BLaER1 (cell line): ENCODE data around the gene IL10RB.

ENCODE experiments used
- H3K27ac ChIP-seq: shearing (Covaris generic); formaldehyde crosslinking; 2 replicates; pipeline ENCODE4 v1.8.1; 2022
- H3K27me3 ChIP-seq: shearing (Covaris generic); formaldehyde crosslinking; 2 replicates; pipeline ENCODE4 v1.8.1; 2022
- H3K36me3 ChIP-seq: shearing (Covaris generic); formaldehyde crosslinking; 2 replicates; pipeline ENCODE4 v1.8.1; 2022
- H3K4me1 ChIP-seq: shearing (Covaris generic); formaldehyde crosslinking; 2 replicates; pipeline ENCODE4 v1.8.1; 2022
- H3K4me2 ChIP-seq: shearing (Covaris generic); formaldehyde crosslinking; 2 replicates; pipeline ENCODE4 v1.8.1; 2022
- H3K4me3 ChIP-seq: shearing (Covaris generic); formaldehyde crosslinking; 2 replicates; pipeline ENCODE4 v1.8.1; 2022
- H3K9ac ChIP-seq: shearing (Covaris generic); formaldehyde crosslinking; 2 replicates; pipeline ENCODE4 v1.8.1; 2022
- H3K9me3 ChIP-seq: shearing (Covaris generic); formaldehyde crosslinking; 2 replicates; pipeline ENCODE4 v1.8.1; 2022
- H4K20me1 ChIP-seq: shearing (Covaris generic); formaldehyde crosslinking; 2 replicates; pipeline ENCODE4 v1.8.1; 2022
- Cebpa-rat ChIP-seq: shearing (Covaris generic); IDR thresholded peaks from 2 replicates; pipeline ENCODE4 v1.8.1; 2022

IL10RB gene

DNA sequence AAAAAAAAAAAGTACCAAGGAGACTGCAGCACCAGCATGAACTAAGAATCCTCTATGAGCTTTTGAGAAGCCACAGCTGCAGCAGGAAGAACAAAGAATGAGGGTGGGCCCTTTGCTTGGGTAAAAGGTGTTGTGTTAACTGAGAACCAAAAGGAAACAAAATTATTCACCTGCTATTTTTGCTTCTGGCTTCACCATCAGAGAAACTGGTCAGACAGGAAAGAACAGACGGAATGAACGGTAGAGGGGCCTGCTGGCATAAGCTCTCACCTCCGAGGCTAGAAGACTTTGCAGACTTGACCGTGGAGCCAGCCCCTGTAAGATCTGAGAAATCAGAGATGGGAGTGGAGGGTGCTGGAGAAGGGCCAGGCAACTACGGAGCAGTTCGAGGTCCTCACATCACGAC, 27.6 kb downstream of the IL10RB start:
- Histone ChIP-seq H3K4me1 (peaks cover 78% of the 10 kb centered on the region), H3K27ac (0 out of 2 replicates have a peak overlapping the region, but pooled peaks have one; percentile 55), H3K4me2 (no peak overlapping the region), H3K27me3 (no peaks in the 10 kb centered on the region), H3K9ac (no peak overlapping the region), H4K20me1 (no peaks in the 10 kb centered on the region), H3K9me3 (no peaks in the 10 kb centered on the region), H3K36me3 (peaks cover 53% of the 10 kb centered on the region), H3K4me3 (no peak overlapping the region)
- no peak for TF ChIP-seq Cebpa-rat

GRCh38 chr21:33296156-33296555, 30.0 kb downstream of the IL10RB start:
- H3K4me1 ChIP-seq, result peaks cover 88% of the 10 kb centered on the region
- H3K4me3 ChIP-seq, result no peak overlapping the region
- no peaks in the 10 kb centered on the region for H3K27me3 ChIP-seq
- no peak for TF ChIP-seq Cebpa-rat
- H3K9ac ChIP-seq, result peak overlapping the region; percentile 33
- H3K4me2 ChIP-seq, result peak overlapping the region; percentile 63
- no peaks in the 10 kb centered on the region for H4K20me1 ChIP-seq
- H3K27ac ChIP-seq, result peak overlapping the region; percentile 82
- H3K36me3 ChIP-seq, result peaks cover 43% of the 10 kb centered on the region
- H3K9me3 ChIP-seq, result no peaks in the 10 kb centered on the region

DNA sequence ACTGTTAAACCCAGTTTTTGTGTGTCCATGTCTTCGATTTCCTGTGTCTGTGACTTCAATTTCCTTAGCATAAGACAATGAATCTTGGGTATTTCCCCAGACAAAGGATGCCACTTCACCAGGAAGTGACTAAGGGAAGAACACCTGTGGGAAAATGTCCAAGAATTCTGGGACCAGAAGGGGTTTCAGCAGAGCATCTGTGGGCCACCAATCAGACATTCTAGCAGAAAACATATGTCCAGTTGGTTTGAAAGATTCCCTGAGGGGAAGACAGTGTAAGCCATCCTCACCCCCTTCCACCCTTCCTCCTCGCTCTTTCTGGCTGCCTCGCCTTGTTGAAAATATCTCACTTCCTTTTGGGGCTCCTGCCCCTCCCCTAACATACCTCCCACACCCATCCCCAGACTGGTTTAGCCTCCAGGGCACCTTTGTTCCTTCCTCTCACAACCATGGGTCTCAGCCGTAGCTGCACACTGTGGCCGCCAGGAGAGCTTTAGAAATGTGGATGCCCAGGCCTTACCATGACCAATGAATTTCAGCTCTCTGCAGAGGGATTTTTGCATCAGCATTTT, 33.1 kb downstream of the IL10RB start:
- Histone ChIP-seq H3K36me3 (peaks cover 13% of the 10 kb centered on the region), H4K20me1 (no peaks in the 10 kb centered on the region), H3K9ac (peak overlapping the region; percentile 12; the same call in 1 of the 2 replicates), H3K27me3 (no peaks in the 10 kb centered on the region), H3K4me3 (no peak overlapping the region), H3K4me2 (peak overlapping the region; percentile 70), H3K4me1 (peaks cover 100% of the 10 kb centered on the region), H3K9me3 (no peaks in the 10 kb centered on the region), H3K27ac (peak overlapping the region; percentile 88)
- TF ChIP-seq Cebpa-rat, result no peak

- no peak for TF ChIP-seq Cebpa-rat
- no peaks in the 10 kb centered on the region for H3K9me3 ChIP-seq
- H3K27me3 ChIP-seq, result no peaks in the 10 kb centered on the region
- peak overlapping the region; percentile 70 for H3K4me2 ChIP-seq
- H3K36me3 ChIP-seq, result peaks cover 6% of the 10 kb centered on the region; the same call in 1 of the 2 replicates
- no peaks in the 10 kb centered on the region for H4K20me1 ChIP-seq
- H3K4me1 ChIP-seq, result peaks cover 100% of the 10 kb centered on the region
- no peak overlapping the region for H3K4me3 ChIP-seq
- H3K9ac ChIP-seq, result peak overlapping the region; percentile 69
- H3K27ac ChIP-seq, result peak overlapping the region; percentile 88
Measured at GRCh38 chr21:33300701-33301631, 34.8 kb downstream of the IL10RB start.

DNA sequence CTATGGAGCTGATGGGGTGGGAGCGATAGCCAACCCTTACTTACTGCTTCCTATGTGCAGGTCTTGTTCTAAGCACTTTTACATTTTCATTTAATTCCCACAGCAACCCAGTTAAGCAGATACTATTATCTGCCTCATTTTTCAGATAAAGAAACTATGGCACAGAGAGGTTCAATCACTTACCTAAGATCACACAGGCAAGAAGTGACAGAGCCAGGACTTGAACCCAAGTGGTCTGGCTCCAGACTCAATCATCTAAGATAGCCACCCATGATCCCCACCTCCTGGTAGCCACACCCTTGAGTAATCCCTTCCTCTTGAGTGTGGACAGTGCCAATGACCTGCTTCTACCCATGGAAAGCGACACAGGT, 35.5 kb downstream of the IL10RB start:
- H3K36me3 ChIP-seq, result peaks cover 6% of the 10 kb centered on the region; the same call in 1 of the 2 replicates
- H3K9ac ChIP-seq, result peak overlapping the region; percentile 69
- no peak overlapping the region for H3K4me3 ChIP-seq
- H3K9me3 ChIP-seq, result no peaks in the 10 kb centered on the region
- H4K20me1 ChIP-seq, result no peaks in the 10 kb centered on the region
- peak overlapping the region; percentile 70 for H3K4me2 ChIP-seq
- no peak for TF ChIP-seq Cebpa-rat
- no peaks in the 10 kb centered on the region for H3K27me3 ChIP-seq
- H3K4me1 ChIP-seq, result peaks cover 100% of the 10 kb centered on the region
- H3K27ac ChIP-seq, result peak overlapping the region; percentile 88

- H4K20me1 ChIP-seq, result no peaks in the 10 kb centered on the region
- H3K27ac ChIP-seq, result peak overlapping the region; percentile 88
- H3K4me1 ChIP-seq, result peaks cover 100% of the 10 kb centered on the region
- TF ChIP-seq Cebpa-rat, result no peak
- peaks cover 5% of the 10 kb centered on the region; the same call in 1 of the 2 replicates for H3K36me3 ChIP-seq
- H3K4me3 ChIP-seq, result no peak overlapping the region
- H3K9me3 ChIP-seq, result no peaks in the 10 kb centered on the region
- peak overlapping the region; percentile 70 for H3K4me2 ChIP-seq
- no peaks in the 10 kb centered on the region for H3K27me3 ChIP-seq
- H3K9ac ChIP-seq, result no peak overlapping the region
Measured at GRCh38 chr21:33302055-33302454, 35.9 kb downstream of the IL10RB start.

DNA sequence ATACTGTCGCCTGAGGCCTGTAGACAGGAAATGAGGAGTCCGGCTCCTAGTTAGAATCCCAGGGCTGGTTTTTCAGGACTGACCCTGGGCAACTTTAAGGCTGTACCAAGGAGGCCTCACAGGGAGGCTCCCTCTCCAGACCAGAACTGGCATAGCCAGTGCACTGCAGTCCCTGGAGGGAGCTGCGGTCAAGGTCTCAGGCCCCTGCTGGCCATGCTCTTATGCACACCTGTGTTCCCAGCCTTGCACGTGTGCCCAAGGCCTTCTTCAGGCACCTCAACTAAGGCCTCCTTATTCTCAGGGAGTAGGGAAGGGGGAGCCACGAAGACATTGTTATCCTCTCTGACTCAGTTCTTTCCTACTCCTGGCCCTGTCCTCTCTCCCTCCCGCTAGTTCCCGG, 36.6 kb downstream of the IL10RB start:
- H3K27me3 ChIP-seq, result no peaks in the 10 kb centered on the region
- H3K27ac ChIP-seq, result peak overlapping the region; percentile 88
- no peaks in the 10 kb centered on the region for H4K20me1 ChIP-seq
- no peaks in the 10 kb centered on the region for H3K36me3 ChIP-seq
- TF ChIP-seq Cebpa-rat, result no peak
- H3K4me2 ChIP-seq, result peak overlapping the region; percentile 70; the same call in 1 of the 2 replicates
- peaks cover 100% of the 10 kb centered on the region for H3K4me1 ChIP-seq
- no peak overlapping the region for H3K4me3 ChIP-seq
- no peaks in the 10 kb centered on the region for H3K9me3 ChIP-seq
- no peak overlapping the region for H3K9ac ChIP-seq

- peak overlapping the region; percentile 88 for H3K27ac ChIP-seq
- peak overlapping the region; percentile 33; the same call in 1 of the 2 replicates for H3K9ac ChIP-seq
- H3K4me1 ChIP-seq, result peaks cover 100% of the 10 kb centered on the region
- H3K4me3 ChIP-seq, result 0 out of 2 replicates have a peak overlapping the region, but pooled peaks have one; percentile 7
- 0 out of 2 replicates have a peak, but pooled peaks cover 5% of the 10 kb centered on the region for H3K9me3 ChIP-seq
- TF ChIP-seq Cebpa-rat, result no peak
- no peaks in the 10 kb centered on the region for H3K36me3 ChIP-seq
- no peaks in the 10 kb centered on the region for H3K27me3 ChIP-seq
- peak overlapping the region; percentile 70 for H3K4me2 ChIP-seq
- no peaks in the 10 kb centered on the region for H4K20me1 ChIP-seq
Measured at GRCh38 chr21:33305344-33305671, 39.1 kb downstream of the IL10RB start.

DNA sequence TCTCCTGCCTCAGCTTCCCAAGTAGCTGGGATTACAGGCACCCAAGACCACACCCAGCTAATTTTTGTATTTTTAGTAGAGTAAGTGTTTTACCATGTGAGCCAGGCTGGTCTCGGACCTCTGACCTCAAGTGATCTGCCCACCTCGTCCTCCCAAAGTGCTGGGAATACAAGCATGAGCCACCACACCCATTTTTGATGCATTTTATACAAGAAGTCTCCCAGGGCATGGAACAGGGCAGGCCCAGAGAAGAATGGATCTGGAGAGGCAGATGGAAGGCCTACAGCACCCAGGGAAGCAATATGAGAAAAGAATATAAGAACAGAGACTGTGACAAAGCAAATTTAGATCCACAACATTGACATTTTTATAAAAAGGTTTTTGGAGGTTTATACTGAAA, 39.8 kb downstream of the IL10RB start:
- Histone ChIP-seq H3K4me3 (no peak overlapping the region), H4K20me1 (no peaks in the 10 kb centered on the region), H3K36me3 (no peaks in the 10 kb centered on the region), H3K9ac (no peak overlapping the region), H3K27me3 (no peaks in the 10 kb centered on the region), H3K27ac (peak overlapping the region; percentile 88), H3K4me2 (peak overlapping the region; percentile 70), H3K4me1 (peaks cover 100% of the 10 kb centered on the region), H3K9me3 (0 out of 2 replicates have a peak, but pooled peaks cover 10% of the 10 kb centered on the region)
- TF ChIP-seq Cebpa-rat, result no peak
